Measurements from ENCODE around the gene CHRDL2. TPM values are rescaled to one million over a fixed set of nuclear protein-coding genes. Genes with fewer than 3 reads are reported as not detected.

Gene CHRDL2
- polyA plus RNA-seq, 1 experiment, result 0.09 TPM

DNA sequence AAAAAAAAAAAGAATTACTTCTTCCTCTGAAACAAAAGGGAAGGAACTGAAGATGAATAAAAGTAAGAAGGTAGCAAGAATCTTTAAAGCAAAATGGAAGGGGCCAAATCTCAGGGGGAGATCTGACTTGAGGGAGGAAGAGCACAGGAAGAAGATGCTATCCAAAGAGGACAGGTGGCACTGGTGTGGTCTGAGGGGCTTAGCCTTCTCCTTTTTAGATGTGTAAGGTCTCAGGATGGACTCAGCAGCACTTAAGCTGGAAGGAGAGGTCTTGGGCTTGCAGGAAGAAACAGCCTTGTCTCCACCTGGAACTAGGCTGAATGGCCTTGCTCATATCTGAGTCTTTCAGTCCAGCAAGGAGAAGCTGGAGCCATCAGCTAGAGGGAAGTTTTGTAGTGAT, 12.4 kb upstream of the CHRDL2 start:
- Histone ChIP-seq H3K36me3 (ENCODE audit: control insufficient read depth, insufficient read depth, low read length) (no peaks in the 10 kb centered on the region), H3K4me3 (ENCODE audit: low read depth, low read length) (no peak overlapping the region), H3K27me3 (ENCODE audit: control insufficient read depth, insufficient read depth, low read length) (no peaks in the 10 kb centered on the region)
- ChIA-PET CTCF (interaction anchor here (0.7 to 2.3 kb wide), 8 partner anchors 8 to 290 kb away, joined by 3 to 10 read pairs (median 4); partner anchors contain the start of gene CHRDL2), POLR2A (no interaction called here)
- TF ChIP-seq CTCF (IDR thresholded peaks at IDR 0.05; ENCODE audit: insufficient read depth, low read depth, low read length), result no peak
- DNase-seq (ENCODE audit: low read depth), result no peak

DNA sequence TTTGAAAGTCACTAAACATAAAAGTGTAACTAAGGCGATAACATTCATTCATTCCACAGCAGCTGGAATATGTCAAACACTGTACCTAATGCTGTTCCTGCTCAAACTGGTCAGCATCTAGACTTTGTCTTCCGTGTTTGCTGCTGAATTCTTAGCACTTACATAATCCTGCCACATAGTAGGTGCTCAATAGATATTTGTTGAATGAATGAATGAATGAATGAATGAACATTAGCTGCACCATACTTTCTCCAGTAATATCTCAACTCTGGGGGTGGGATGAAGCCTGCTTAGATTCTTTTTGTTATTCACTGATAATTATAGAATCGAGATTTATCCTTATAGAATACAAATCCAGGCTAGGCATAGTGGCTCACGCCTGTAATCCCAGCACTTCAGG, 10.8 kb upstream of the CHRDL2 start:
- Histone ChIP-seq H3K4me3 (ENCODE audit: low read depth, low read length) (no peak overlapping the region), H3K36me3 (ENCODE audit: control insufficient read depth, insufficient read depth, low read length) (no peaks in the 10 kb centered on the region), H3K27me3 (ENCODE audit: control insufficient read depth, insufficient read depth, low read length) (peaks cover 4% of the 10 kb centered on the region; the same call in 1 of the 2 replicates)
- DNase-seq (ENCODE audit: low read depth), result no peak
- TF ChIP-seq CTCF (IDR thresholded peaks at IDR 0.05; ENCODE audit: insufficient read depth, low read depth, low read length), result no peak
- ChIA-PET CTCF (interaction anchor here (0.7 to 1.4 kb wide), 2 partner anchors 130 to 131 kb away, joined by 3 to 4 read pairs; no protein-coding TSS in a partner anchor), POLR2A (no interaction called here)

DNA sequence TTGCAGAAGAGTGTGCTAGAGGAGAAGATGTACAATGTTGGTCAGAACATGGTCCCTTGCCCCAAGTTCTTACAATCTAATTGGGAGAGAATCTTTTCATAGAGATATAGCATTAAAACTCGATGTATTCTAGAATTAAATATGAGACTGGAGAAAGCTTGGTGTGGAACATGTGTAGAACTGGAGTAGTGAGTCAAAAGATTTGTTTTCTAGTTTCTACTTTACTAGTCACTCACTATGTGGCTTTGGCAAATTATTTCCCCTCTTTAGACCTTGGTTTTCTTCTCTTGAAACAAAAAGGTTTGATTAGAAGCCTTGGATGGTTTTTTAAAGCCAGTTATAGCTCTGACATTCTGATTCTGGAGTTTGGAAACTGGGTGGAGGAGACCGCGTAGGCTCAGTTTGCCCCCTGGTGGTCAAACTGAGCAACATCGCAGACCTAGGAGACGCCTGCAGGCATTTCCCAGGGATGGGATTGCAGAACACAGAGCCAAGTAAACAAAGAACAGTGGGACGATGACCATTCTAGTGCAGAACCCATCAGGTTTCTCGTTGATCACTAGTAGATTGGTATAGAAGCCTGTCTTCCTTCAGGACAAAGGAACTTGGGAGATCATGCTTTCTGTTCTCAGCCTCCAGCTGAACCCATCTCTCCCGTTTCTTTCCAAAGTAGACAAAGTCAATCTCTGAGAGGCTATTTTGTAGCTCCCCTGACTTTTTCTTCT, 8.5 kb upstream of the CHRDL2 start:
- H3K4me3 ChIP-seq (ENCODE audit: low read depth, low read length), result no peak overlapping the region
- peak; percentile 91 for TF ChIP-seq CTCF (IDR thresholded peaks at IDR 0.05; ENCODE audit: insufficient read depth, low read depth, low read length)
- ChIA-PET CTCF (interaction anchor here (0.6 to 4.3 kb wide), 43 partner anchors 9 to 605 kb away, joined by 3 to 50 read pairs (median 5); partner anchors contain the start of genes LIPT2, POLD3 and RNF169), POLR2A (no interaction called here)
- no peaks in the 10 kb centered on the region for H3K36me3 ChIP-seq (ENCODE audit: control insufficient read depth, insufficient read depth, low read length)
- DNase-seq (ENCODE audit: low read depth), result no peak
- peaks cover 9% of the 10 kb centered on the region for H3K27me3 ChIP-seq (ENCODE audit: control insufficient read depth, insufficient read depth, low read length)

- Histone ChIP-seq H3K36me3 (ENCODE audit: control insufficient read depth, insufficient read depth, low read length) (no peaks in the 10 kb centered on the region), H3K27me3 (ENCODE audit: control insufficient read depth, insufficient read depth, low read length) (peaks cover 25% of the 10 kb centered on the region), H3K4me3 (ENCODE audit: low read depth, low read length) (no peak overlapping the region)
- no peak for TF ChIP-seq CTCF (IDR thresholded peaks at IDR 0.05; ENCODE audit: insufficient read depth, low read depth, low read length)
- CTCF ChIA-PET, result interaction anchor here (2.2 to 2.5 kb wide), 3 partner anchors 8 to 33 kb away, joined by 9 to 22 read pairs (median 10); no protein-coding TSS in a partner anchor
- POLR2A ChIA-PET, result no interaction called here
- no peak for DNase-seq (ENCODE audit: low read depth)
Observed at GRCh38 chr11:74736031-74736430, 4.8 kb upstream of the CHRDL2 start.

DNA sequence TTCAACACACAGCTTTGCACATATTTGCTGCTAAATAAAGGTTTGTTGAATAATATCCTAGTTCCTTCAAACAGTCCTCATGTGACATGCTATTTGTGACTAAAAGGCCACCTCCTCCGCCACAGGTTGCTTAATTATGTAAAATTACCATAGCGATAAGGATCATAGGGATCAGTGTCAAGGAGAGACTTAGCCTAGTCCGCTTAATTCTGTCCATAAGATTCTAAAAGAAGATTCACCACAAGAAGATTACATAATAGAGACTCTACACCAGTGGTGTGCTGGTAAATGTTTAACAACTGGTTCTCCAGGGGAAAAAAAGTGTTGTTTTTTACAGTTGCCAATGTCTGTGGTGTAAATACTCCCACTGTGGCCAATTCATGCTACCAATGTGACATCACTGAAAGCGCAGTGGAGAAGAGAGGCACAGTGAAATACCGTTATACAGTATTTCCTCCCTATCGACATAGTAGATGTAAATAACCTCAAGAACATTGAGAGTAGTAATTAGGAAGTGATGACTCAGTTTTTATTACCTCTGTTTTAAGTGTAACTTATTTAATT, 4.2 kb upstream of the CHRDL2 start:
- no peak for TF ChIP-seq CTCF (IDR thresholded peaks at IDR 0.05; ENCODE audit: insufficient read depth, low read depth, low read length)
- H3K27me3 ChIP-seq (ENCODE audit: control insufficient read depth, insufficient read depth, low read length), result peaks cover 30% of the 10 kb centered on the region
- CTCF ChIA-PET, result interaction anchor here (2.2 to 2.7 kb wide), 4 partner anchors 9 to 283 kb away, joined by 9 to 22 read pairs (median 10); no protein-coding TSS in a partner anchor
- no peaks in the 10 kb centered on the region for H3K36me3 ChIP-seq (ENCODE audit: control insufficient read depth, insufficient read depth, low read length)
- POLR2A ChIA-PET, result no interaction called here
- H3K4me3 ChIP-seq (ENCODE audit: low read depth, low read length), result no peak overlapping the region
- DNase-seq (ENCODE audit: low read depth), result no peak
